HCT116 (cell line): ENCODE results near the gene ITGAD.

Experiments used
- CEBPB ChIP-seq: IDR thresholded peaks from 2 replicates; pipeline ENCODE4 v1.6.1; 2012; ENCODE audit warnings: low read depth
- EGR1 ChIP-seq: IDR thresholded peaks from 2 replicates; pipeline ENCODE4 v1.6.1; 2012; ENCODE audit warnings: low read depth
- EZH2 ChIP-seq: fragments of 200-600 bp; sonication (generic); IDR thresholded peaks from 2 replicates; pipeline ENCODE4 v1.6.1; 2017; ENCODE audit warnings: antibody characterized with exemption, mixed run types
- EZH2phosphoT487 ChIP-seq: fragments of 200-600 bp; IDR thresholded peaks from 2 replicates; pipeline ENCODE4 v1.6.1; 2018; ENCODE audit warnings: antibody characterized with exemption, borderline replicate concordance
- JUND ChIP-seq: IDR thresholded peaks from 2 replicates; pipeline ENCODE4 v1.6.1; 2012
- POLR2A ChIP-seq: IDR thresholded peaks from 2 replicates; pipeline ENCODE4 v1.7.0; 2011; ENCODE audit warnings: borderline replicate concordance; ENCODE audit not compliant: insufficient read depth, insufficient read length; ENCODE audit errors: extremely low read depth
- POLR2AphosphoS5 ChIP-seq: IDR thresholded peaks from 2 replicates; pipeline ENCODE4 v1.6.1; 2011; ENCODE audit warnings: mild to moderate bottlenecking, low read depth, low read length, moderate library complexity
- RAD21 ChIP-seq: IDR thresholded peaks from 2 replicates; pipeline ENCODE4 v1.6.1; 2012; ENCODE audit warnings: low read depth, mild to moderate bottlenecking
- REST ChIP-seq: IDR thresholded peaks from 2 replicates; pipeline ENCODE4 v1.6.1; 2012; ENCODE audit warnings: low read depth
- SIN3A ChIP-seq: IDR thresholded peaks from 2 replicates; pipeline ENCODE4 v1.6.1; 2012; ENCODE audit warnings: low read depth
- YY1 ChIP-seq: IDR thresholded peaks from 2 replicates; pipeline ENCODE4 v1.6.1; 2011; ENCODE audit warnings: low read length, low read depth, moderate library complexity, mild to moderate bottlenecking; ENCODE audit not compliant: insufficient replicate concordance; ENCODE audit errors: extremely low read depth
- ZFX ChIP-seq: fragments of 450-650 bp; IDR thresholded peaks from 2 replicates; pipeline ENCODE4 v1.6.1; 2017
- TF ChIP-seq, protein P1 (sequence below): IDR thresholded peaks from 2 replicates; pipeline ENCODE4 v1.6.1; 2012
- TF ChIP-seq, protein P2 (sequence below), 3 experiments: fragments of 200-600 bp in 1 of 3; sonication (generic) in 1 of 3; IDR thresholded peaks in 2 of 3; conservative IDR thresholded peaks in 1 of 3; 2 replicates each; pipeline ENCODE4 v1.5.1; 2012 to 2017; ENCODE audit warnings: low read depth in 2 of 3, low read length in 2 of 3, antibody characterized with exemption in 1 of 3, borderline replicate concordance in 1 of 3, control low read depth in 1 of 3, mild to moderate bottlenecking in 1 of 3, mixed read lengths in 1 of 3, mixed run types in 1 of 3, moderate library complexity in 1 of 3; ENCODE audit not compliant: insufficient read depth in 1 of 3

DNA sequence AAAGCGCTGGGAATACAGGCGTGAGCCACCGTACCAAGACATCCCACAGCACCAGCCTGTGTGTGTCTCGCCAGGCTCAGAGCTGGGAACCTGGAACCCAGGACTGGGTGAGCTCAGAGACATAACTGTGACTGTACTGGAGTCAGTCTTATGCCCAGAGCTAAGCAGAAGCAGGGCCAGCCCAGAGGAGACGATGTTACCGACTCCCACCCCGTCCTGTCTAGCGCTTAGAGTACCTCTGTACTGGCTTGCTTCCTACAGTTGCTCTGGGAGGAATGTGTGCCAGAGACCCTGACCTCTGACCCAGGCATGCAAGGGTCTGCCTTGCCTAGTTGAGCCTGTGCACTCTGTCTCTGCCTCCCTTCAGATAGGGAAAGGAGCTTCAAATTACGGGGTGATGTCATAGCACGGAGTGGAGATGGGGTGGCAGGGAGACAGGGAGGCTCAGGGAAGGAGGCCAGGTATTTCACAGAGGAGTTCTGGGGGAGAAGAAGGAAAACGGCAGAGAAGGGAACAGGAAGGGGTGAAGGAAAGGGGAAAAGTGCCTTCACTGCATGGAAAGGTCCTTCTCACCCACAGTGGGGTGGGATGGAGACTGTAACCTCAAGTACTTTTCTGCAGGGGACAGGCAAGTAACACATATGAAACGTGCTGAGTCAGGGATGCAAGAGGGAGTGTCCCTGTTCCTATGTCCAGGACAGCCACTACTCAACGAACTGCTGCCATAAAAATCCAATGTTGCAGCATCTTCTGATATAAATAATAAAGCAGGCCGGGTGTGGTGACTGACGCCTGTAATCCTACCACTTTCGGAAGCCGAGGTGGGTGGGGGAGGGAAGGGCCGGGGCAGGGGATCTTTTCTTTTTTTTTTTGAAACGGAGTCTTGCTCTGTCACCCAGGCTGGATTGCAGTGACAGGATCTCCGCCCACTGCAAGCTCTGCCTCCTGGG, 60.4 kb downstream of the ITGAD start:
- no peak for TF ChIP-seq EGR1
- TF ChIP-seq EZH2phosphoT487 = no peak
- no peak for TF ChIP-seq EZH2
- TF ChIP-seq, protein P1, sequence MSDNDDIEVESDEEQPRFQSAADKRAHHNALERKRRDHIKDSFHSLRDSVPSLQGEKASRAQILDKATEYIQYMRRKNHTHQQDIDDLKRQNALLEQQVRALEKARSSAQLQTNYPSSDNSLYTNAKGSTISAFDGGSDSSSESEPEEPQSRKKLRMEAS = no peak
- peak; percentile 37 for TF ChIP-seq POLR2AphosphoS5
- no peak for TF ChIP-seq POLR2A
- TF ChIP-seq REST = no peak
- TF ChIP-seq, protein P2, sequence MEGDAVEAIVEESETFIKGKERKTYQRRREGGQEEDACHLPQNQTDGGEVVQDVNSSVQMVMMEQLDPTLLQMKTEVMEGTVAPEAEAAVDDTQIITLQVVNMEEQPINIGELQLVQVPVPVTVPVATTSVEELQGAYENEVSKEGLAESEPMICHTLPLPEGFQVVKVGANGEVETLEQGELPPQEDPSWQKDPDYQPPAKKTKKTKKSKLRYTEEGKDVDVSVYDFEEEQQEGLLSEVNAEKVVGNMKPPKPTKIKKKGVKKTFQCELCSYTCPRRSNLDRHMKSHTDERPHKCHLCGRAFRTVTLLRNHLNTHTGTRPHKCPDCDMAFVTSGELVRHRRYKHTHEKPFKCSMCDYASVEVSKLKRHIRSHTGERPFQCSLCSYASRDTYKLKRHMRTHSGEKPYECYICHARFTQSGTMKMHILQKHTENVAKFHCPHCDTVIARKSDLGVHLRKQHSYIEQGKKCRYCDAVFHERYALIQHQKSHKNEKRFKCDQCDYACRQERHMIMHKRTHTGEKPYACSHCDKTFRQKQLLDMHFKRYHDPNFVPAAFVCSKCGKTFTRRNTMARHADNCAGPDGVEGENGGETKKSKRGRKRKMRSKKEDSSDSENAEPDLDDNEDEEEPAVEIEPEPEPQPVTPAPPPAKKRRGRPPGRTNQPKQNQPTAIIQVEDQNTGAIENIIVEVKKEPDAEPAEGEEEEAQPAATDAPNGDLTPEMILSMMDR (IDR thresholded peaks at IDR 0.05 in 2 of 3, conservative IDR thresholded peaks at IDR 0.05 in 1 of 3; ENCODE audit: borderline replicate concordance in 1 of 3, insufficient read depth in 1 of 3, low read depth in 2 of 3, low read length in 2 of 3) = no peak
- no peak for TF ChIP-seq SIN3A
- no peak for TF ChIP-seq YY1
- no peak for TF ChIP-seq CEBPB
- TF ChIP-seq RAD21 = no peak
- TF ChIP-seq JUND = no peak
- TF ChIP-seq ZFX = no peak
